HG02759 (cell line): ENCODE data around the gene PPP6R2.
"Not testable (repeated sequence)": the region's sequence is repeated elsewhere in the genome, so short reads cannot be mapped to it uniquely, and the experiment has no call there.

ENCODE experiments used
- ATAC-seq: cut with Tn5 transposase; IDR thresholded peaks from one replicate; pipeline ENCODE4 v1.9.1; 2021; ENCODE audit warnings: mild to moderate bottlenecking, moderate library complexity; ENCODE audit not compliant: unreplicated experiment

The PPP6R2 gene

GRCh38 chr22:50316114-50317065 lies 26.7 kb upstream of the PPP6R2 start:
- ATAC-seq = no peak

GRCh38 chr22:50317178-50317577 lies 25.9 kb upstream of the PPP6R2 start:
- ATAC-seq = no peak

- no peak for ATAC-seq
These were observed 25.5 kb upstream of the PPP6R2 start for GRCh38 chr22:50317674-50318073.

- ATAC-seq = no peak
These were observed 24.8 kb upstream of the PPP6R2 start for GRCh38 chr22:50318356-50318697.

GRCh38 chr22:50318698-50319411 lies 24.3 kb upstream of the PPP6R2 start:
- ATAC-seq = no peak

- ATAC-seq = no peak
These were observed 23.6 kb upstream of the PPP6R2 start for GRCh38 chr22:50319503-50319951.

GRCh38 chr22:50320116-50320515 lies 23.0 kb upstream of the PPP6R2 start:
- ATAC-seq = no peak

GRCh38 chr22:50320671-50321325 lies 22.3 kb upstream of the PPP6R2 start:
- no peak for ATAC-seq

GRCh38 chr22:50322382-50323104 lies 20.6 kb upstream of the PPP6R2 start:
- ATAC-seq = not testable (repeated sequence)

- ATAC-seq = no peak
These were observed 19.2 kb upstream of the PPP6R2 start for GRCh38 chr22:50323900-50324299.

GRCh38 chr22:50325444-50326224 lies 17.5 kb upstream of the PPP6R2 start:
- no peak for ATAC-seq

- ATAC-seq = no peak
These were observed 16.7 kb upstream of the PPP6R2 start for GRCh38 chr22:50326225-50326955.

GRCh38 chr22:50326956-50327710 lies 16.0 kb upstream of the PPP6R2 start, which contains the start of gene DENND6B:
DENND6B (minus strand) TSS chr22:50327012; CDS start chr22:50326988, 24 bp downstream.
- ATAC-seq = peak; percentile 95

- no peak for ATAC-seq
These were observed 15.5 kb upstream of the PPP6R2 start for GRCh38 chr22:50327711-50328019.

- ATAC-seq = no peak
These were observed 13.9 kb upstream of the PPP6R2 start for GRCh38 chr22:50329236-50329635.

- not testable (repeated sequence) for ATAC-seq
These were observed 8.7 kb upstream of the PPP6R2 start for GRCh38 chr22:50334433-50334832.

GRCh38 chr22:50337262-50338041 lies 5.7 kb upstream of the PPP6R2 start:
- ATAC-seq = no peak

GRCh38 chr22:50338042-50338573 lies 5.0 kb upstream of the PPP6R2 start:
- no peak for ATAC-seq
